ENCODE measurements around the gene CLIC1. TPM values are rescaled to one million over a fixed set of nuclear protein-coding genes. Genes with fewer than 3 reads are reported as not detected.
A peak's percentile ranks its signal among the peaks of the same experiment; 100 is the strongest.

Gene CLIC1
- total and polyA plus RNA-seq, 10 of the 15 experiments (the other 5 are each of a cell fraction or from before 2014, with no cell fraction given): 446 to 1,266 (median 636) TPM

- TF ChIP-seq LARP7 (IDR thresholded peaks at IDR 0.05) (0 out of 2 replicates have a peak, but pooled peaks have one; percentile 56), JUNB (IDR thresholded peaks at IDR 0.05) (no peak), ESRRA (IDR thresholded peaks at IDR 0.05; ENCODE audit: low read length) (no peak), POLR2AphosphoS2 (IDR thresholded peaks at IDR 0.05; ENCODE audit: low read depth, low read length) (peak; percentile 77; the same call in 1 of the 2 replicates), RELA (IDR thresholded peaks at IDR 0.05; ENCODE audit: borderline replicate concordance, partially characterized antibody) (no peak), MTA3 (IDR thresholded peaks at IDR 0.05; ENCODE audit: borderline replicate concordance, low read length) (no peak), ZBTB4 (CRISPR knock-in tag; IDR thresholded peaks at IDR 0.05) (no peak), MTA2 (IDR thresholded peaks at IDR 0.05; ENCODE audit: low read depth) (0 out of 2 replicates have a peak, but pooled peaks have one; percentile 25), NFYA (IDR thresholded peaks at IDR 0.05; ENCODE audit: borderline replicate concordance, low read depth, low read length) (no peak), TCF12 (IDR thresholded peaks at IDR 0.05; ENCODE audit: low read depth, low read length) (no peak), NR2C2 (IDR thresholded peaks at IDR 0.05; ENCODE audit: borderline replicate concordance, control insufficient read depth, insufficient read length, low read depth) (no peak), PAX8 (IDR thresholded peaks at IDR 0.05) (no peak), FOXM1 (IDR thresholded peaks at IDR 0.05; ENCODE audit: low read depth, low read length) (no peak; the same call in 1 of the 2 replicates), CEBPZ (IDR thresholded peaks at IDR 0.05; ENCODE audit: low read depth, low read length) (no peak), HDAC2 (IDR thresholded peaks at IDR 0.05) (no peak)
- TF ChIP-seq, protein P1, sequence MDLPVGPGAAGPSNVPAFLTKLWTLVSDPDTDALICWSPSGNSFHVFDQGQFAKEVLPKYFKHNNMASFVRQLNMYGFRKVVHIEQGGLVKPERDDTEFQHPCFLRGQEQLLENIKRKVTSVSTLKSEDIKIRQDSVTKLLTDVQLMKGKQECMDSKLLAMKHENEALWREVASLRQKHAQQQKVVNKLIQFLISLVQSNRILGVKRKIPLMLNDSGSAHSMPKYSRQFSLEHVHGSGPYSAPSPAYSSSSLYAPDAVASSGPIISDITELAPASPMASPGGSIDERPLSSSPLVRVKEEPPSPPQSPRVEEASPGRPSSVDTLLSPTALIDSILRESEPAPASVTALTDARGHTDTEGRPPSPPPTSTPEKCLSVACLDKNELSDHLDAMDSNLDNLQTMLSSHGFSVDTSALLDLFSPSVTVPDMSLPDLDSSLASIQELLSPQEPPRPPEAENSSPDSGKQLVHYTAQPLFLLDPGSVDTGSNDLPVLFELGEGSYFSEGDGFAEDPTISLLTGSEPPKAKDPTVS (IDR thresholded peaks at IDR 0.05; ENCODE audit: low read depth, low read length): no peak
- TF ChIP-seq, protein P2, sequence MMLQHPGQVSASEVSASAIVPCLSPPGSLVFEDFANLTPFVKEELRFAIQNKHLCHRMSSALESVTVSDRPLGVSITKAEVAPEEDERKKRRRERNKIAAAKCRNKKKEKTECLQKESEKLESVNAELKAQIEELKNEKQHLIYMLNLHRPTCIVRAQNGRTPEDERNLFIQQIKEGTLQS (IDR thresholded peaks at IDR 0.05; ENCODE audit: borderline replicate concordance, extremely low read depth, low read depth, low read length): no peak
- TF ChIP-seq, protein P3, sequence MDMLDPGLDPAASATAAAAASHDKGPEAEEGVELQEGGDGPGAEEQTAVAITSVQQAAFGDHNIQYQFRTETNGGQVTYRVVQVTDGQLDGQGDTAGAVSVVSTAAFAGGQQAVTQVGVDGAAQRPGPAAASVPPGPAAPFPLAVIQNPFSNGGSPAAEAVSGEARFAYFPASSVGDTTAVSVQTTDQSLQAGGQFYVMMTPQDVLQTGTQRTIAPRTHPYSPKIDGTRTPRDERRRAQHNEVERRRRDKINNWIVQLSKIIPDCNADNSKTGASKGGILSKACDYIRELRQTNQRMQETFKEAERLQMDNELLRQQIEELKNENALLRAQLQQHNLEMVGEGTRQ (IDR thresholded peaks at IDR 0.05; ENCODE audit: borderline replicate concordance, low read depth, low read length): no peak
These were observed 33.3 kb downstream of the CLIC1 start, which contains the start of gene ABHD16A (continued) for GRCh38 chr6:31702819-31703716.

All from GM12878 (cell line).